C4-2B (cell line): ENCODE results near the gene BIK.

ENCODE experiments used
- CTCF ChIP-seq: fragments of 450-650 bp; conservative IDR thresholded peaks from 2 replicates; pipeline ENCODE4 v1.5.1; 2017; ENCODE audit warnings: mild to moderate bottlenecking
- ZFX ChIP-seq: fragments of 450-650 bp; IDR thresholded peaks from 2 replicates; pipeline ENCODE4 v1.6.1; 2017

DNA sequence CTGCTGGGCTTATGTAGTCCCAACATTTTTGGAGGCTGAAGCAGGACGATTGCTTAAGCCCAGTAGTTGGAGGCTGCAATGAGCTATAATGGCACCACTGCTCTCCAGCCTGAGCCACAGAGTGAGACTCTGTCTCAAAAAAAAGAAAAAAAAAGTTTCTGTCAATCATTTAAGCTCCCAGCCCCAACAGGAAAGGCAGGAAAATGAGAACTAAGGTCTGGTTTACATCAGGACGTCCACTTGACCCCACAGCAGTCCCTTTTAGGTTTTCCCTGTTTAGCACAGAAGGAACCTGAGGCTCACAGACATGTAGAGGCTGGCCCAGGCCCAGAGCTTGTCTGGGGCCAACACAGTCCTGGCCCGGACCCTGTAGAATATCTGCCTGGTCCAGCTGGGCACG is 12.2 kb upstream of the BIK start:
- TF ChIP-seq ZFX (no peak), CTCF (no peak)
